NOMO-1 treated with dmso at 0.1 percent for 144 hours (cell line): ENCODE data around the gene UGDH.
"Not testable (repeated sequence)": the region's sequence is repeated elsewhere in the genome, so short reads cannot be mapped to it uniquely, and the experiment has no call there.

Source experiments
- DNase-seq: peaks from one replicate; lab custom pipeline; 2025; ENCODE audit not compliant: unreplicated experiment; lab: John Stamatoyannopoulos, UW

Gene UGDH

GRCh38 chr4:39529534-39529933 is 2.3 kb upstream of the UGDH start:
- DNase-seq, result no peak

- DNase-seq, result no peak
Measured at GRCh38 chr4:39528061-39528465, 824 bp upstream of the UGDH start.

GRCh38 chr4:39526765-39527295 is 409 bp downstream of the UGDH start:
- no peak for DNase-seq

- DNase-seq, result no peak
Measured at GRCh38 chr4:39525822-39526690, 1.2 kb downstream of the UGDH start.

- no peak for DNase-seq
Measured at GRCh38 chr4:39524161-39524957, 2.9 kb downstream of the UGDH start.

GRCh38 chr4:39522068-39522467 is 5.2 kb downstream of the UGDH start:
- no peak for DNase-seq

- DNase-seq, result no peak
Measured at GRCh38 chr4:39521253-39521919, 5.9 kb downstream of the UGDH start.

- no peak for DNase-seq
Measured at GRCh38 chr4:39518484-39518883, 8.8 kb downstream of the UGDH start.

GRCh38 chr4:39516407-39516966 is 10.8 kb downstream of the UGDH start:
- no peak for DNase-seq

GRCh38 chr4:39515669-39516401 is 11.4 kb downstream of the UGDH start:
- not testable (repeated sequence) for DNase-seq

- DNase-seq, result no peak
Measured at GRCh38 chr4:39514888-39515401, 12.3 kb downstream of the UGDH start.

GRCh38 chr4:39514266-39514665 is 13.0 kb downstream of the UGDH start:
- not testable (repeated sequence) for DNase-seq

- DNase-seq, result no peak
Measured at GRCh38 chr4:39510348-39510929, 16.8 kb downstream of the UGDH start.

- DNase-seq, result no peak
Measured at GRCh38 chr4:39505581-39505980, 21.7 kb downstream of the UGDH start.

GRCh38 chr4:39504538-39504937 is 22.7 kb downstream of the UGDH start:
- DNase-seq, result no peak

- DNase-seq, result not testable (repeated sequence)
Measured at GRCh38 chr4:39502664-39503035, 24.6 kb downstream of the UGDH start.

- no peak for DNase-seq
Measured at GRCh38 chr4:39502019-39502663, 25.1 kb downstream of the UGDH start.

- no peak for DNase-seq
Measured at GRCh38 chr4:39498727-39499020, 28.6 kb downstream of the UGDH start.

GRCh38 chr4:39497909-39498726 is 29.1 kb downstream of the UGDH start:
- DNase-seq, result no peak
